H9 (cell line): ENCODE data around the gene PPP1R9A. TPM values are rescaled to one million over a fixed set of nuclear protein-coding genes. Genes with fewer than 3 reads are reported as not detected.

ENCODE experiments used
- DNase-seq: peaks from one replicate; pipeline ENCODE4 v3.0.0-alpha.2; 2017
- H2AFZ ChIP-seq: one replicate; pipeline ENCODE4 v1.6.1; 2013; ENCODE audit warnings: mild to moderate bottlenecking, low read length, control low read depth, moderate library complexity
- H2AK5ac ChIP-seq: 2 replicates; pipeline ENCODE4 v1.6.1; 2013; ENCODE audit warnings: low read length, control low read depth, mixed read lengths; ENCODE audit not compliant: insufficient read length
- H2BK120ac ChIP-seq: one replicate; pipeline ENCODE4 v1.6.1; 2013; ENCODE audit warnings: low read depth, mild to moderate bottlenecking, low read length, control low read depth, inconsistent platforms; ENCODE audit not compliant: poor library complexity, severe bottlenecking
- H2BK12ac ChIP-seq: 2 replicates; pipeline ENCODE4 v1.6.1; 2013; ENCODE audit warnings: low read length, control low read depth, mixed read lengths, low read depth; ENCODE audit not compliant: insufficient read length
- H2BK15ac ChIP-seq: 2 replicates; pipeline ENCODE4 v1.6.1; 2013; ENCODE audit warnings: low read depth, low read length, control low read depth
- H2BK20ac ChIP-seq: one replicate; pipeline ENCODE4 v1.6.1; 2013; ENCODE audit warnings: low read depth, mild to moderate bottlenecking, low read length, control low read depth, inconsistent platforms; ENCODE audit not compliant: poor library complexity, severe bottlenecking
- H2BK5ac ChIP-seq: 2 replicates; pipeline ENCODE4 v1.6.1; 2013; ENCODE audit warnings: low read length, control low read depth, mixed read lengths; ENCODE audit not compliant: insufficient read length
- H3K14ac ChIP-seq: 2 replicates; pipeline ENCODE4 v1.6.1; 2013; ENCODE audit warnings: low read length, control low read depth; ENCODE audit not compliant: insufficient read depth
- H3K18ac ChIP-seq: 2 replicates; pipeline ENCODE4 v1.6.1; 2013; ENCODE audit warnings: low read depth, mild to moderate bottlenecking, mixed read lengths, low read length, control low read depth; ENCODE audit not compliant: insufficient read length
- H3K23ac ChIP-seq: 2 replicates; pipeline ENCODE4 v1.6.1; 2013; ENCODE audit warnings: low read length, control low read depth, mixed read lengths, low read depth; ENCODE audit not compliant: insufficient read length
- H3K23me2 ChIP-seq: 2 replicates; pipeline ENCODE4 v1.6.1; 2013; ENCODE audit warnings: low read depth, mild to moderate bottlenecking, mixed read lengths, low read length, control low read depth; ENCODE audit not compliant: insufficient read length, poor library complexity, severe bottlenecking
- H3K27ac ChIP-seq: 2 replicates; pipeline ENCODE4 v1.5.1; 2013; ENCODE audit warnings: low read length, control low read depth, mixed read lengths, low read depth; ENCODE audit not compliant: insufficient read length
- H3K27me3 ChIP-seq: 2 replicates; pipeline ENCODE4 v1.6.1; 2013; ENCODE audit warnings: low read length, control low read depth, inconsistent platforms; ENCODE audit not compliant: insufficient read depth
- H3K4ac ChIP-seq: 2 replicates; pipeline ENCODE4 v1.6.1; 2013; ENCODE audit warnings: low read depth, mild to moderate bottlenecking, control low read depth, inconsistent platforms, low read length, moderate library complexity
- H3K4me1 ChIP-seq: 2 replicates; pipeline ENCODE4 v1.6.1; 2013; ENCODE audit warnings: low read length, control low read depth, inconsistent platforms; ENCODE audit not compliant: insufficient read depth
- H3K4me2 ChIP-seq: 2 replicates; pipeline ENCODE4 v1.6.1; 2013; ENCODE audit warnings: low read length, control low read depth, mixed read lengths; ENCODE audit not compliant: insufficient read length, insufficient read depth
- H3K56ac ChIP-seq: 2 replicates; pipeline ENCODE4 v1.6.1; 2013; ENCODE audit warnings: low read depth, mild to moderate bottlenecking, mixed read lengths, low read length, control low read depth; ENCODE audit not compliant: insufficient read length
- H3K79me1 ChIP-seq: 2 replicates; pipeline ENCODE4 v1.6.1; 2013; ENCODE audit warnings: low read depth, mild to moderate bottlenecking, moderate library complexity, low read length, control low read depth, inconsistent platforms; ENCODE audit not compliant: insufficient read depth, poor library complexity, severe bottlenecking
- H3K79me2 ChIP-seq: 2 replicates; pipeline ENCODE4 v1.6.1; 2013; ENCODE audit warnings: low read length, control low read depth, inconsistent platforms; ENCODE audit not compliant: insufficient read depth
- H3K9ac ChIP-seq: 2 replicates; pipeline ENCODE4 v1.6.1; 2013; ENCODE audit warnings: low read length, control low read depth, mixed read lengths; ENCODE audit not compliant: insufficient read length; ENCODE audit errors: extremely low read depth
- H3K9me3 ChIP-seq: one replicate; pipeline ENCODE4 v1.6.1; 2013; ENCODE audit warnings: low read depth, low read length, inconsistent platforms; ENCODE audit not compliant: control insufficient read depth
- H3T11ph ChIP-seq: one replicate; pipeline ENCODE4 v1.6.1; 2013; ENCODE audit warnings: mild to moderate bottlenecking, low read length, control low read depth, inconsistent platforms
- H4K20me1 ChIP-seq: one replicate; pipeline ENCODE4 v1.6.1; 2013; ENCODE audit not compliant: control insufficient read depth, insufficient read length, insufficient read depth
- H4K5ac ChIP-seq: 2 replicates; pipeline ENCODE4 v1.6.1; 2013; ENCODE audit warnings: low read depth, mild to moderate bottlenecking, mixed read lengths, low read length, control low read depth; ENCODE audit not compliant: insufficient read length
- H4K8ac ChIP-seq: replicated peaks from 2 replicates; pipeline ENCODE4 v1.6.1; 2013; ENCODE audit warnings: low read length, control low read depth, mixed read lengths, low read depth; ENCODE audit not compliant: insufficient read length
- H4K91ac ChIP-seq: 2 replicates; pipeline ENCODE4 v1.6.1; 2013; ENCODE audit warnings: low read depth, mild to moderate bottlenecking, moderate library complexity, mixed read lengths, low read length, control low read depth; ENCODE audit not compliant: insufficient read length
- H3K27ac Mint-ChIP-seq, 3 experiments: 2 replicates in 2 of 3; 3 replicates in 1 of 3; pipeline ENCODE4 v1.8.0; 2020 to 2021; ENCODE audit warnings: mixed read lengths in 3 of 3, mild to moderate bottlenecking in 1 of 3, moderate library complexity in 1 of 3
- H3K27me3 Mint-ChIP-seq: 2 replicates; pipeline ENCODE4 v1.8.0; 2021; ENCODE audit warnings: low read depth, mild to moderate bottlenecking, moderate library complexity, mixed read lengths
- H3K36me3 Mint-ChIP-seq, 3 experiments: 2 replicates in 2 of 3; 3 replicates in 1 of 3; pipeline ENCODE4 v1.8.0; 2020 to 2021; ENCODE audit warnings: low read depth in 3 of 3, mixed read lengths in 3 of 3; ENCODE audit not compliant: insufficient read depth in 1 of 3
- H3K4me1 Mint-ChIP-seq, 2 experiments: 2 replicates each; pipeline ENCODE4 v1.8.0; 2020; ENCODE audit warnings: mixed read lengths in 2 of 2
- H3K4me3 Mint-ChIP-seq, 2 experiments: 2 replicates in 1 of 2; 3 replicates in 1 of 2; pipeline ENCODE4 v1.8.0; 2020 to 2021; ENCODE audit warnings: mild to moderate bottlenecking in 2 of 2, mixed read lengths in 2 of 2, moderate library complexity in 1 of 2
- H3K9me3 Mint-ChIP-seq, 2 experiments: 2 replicates in 1 of 2; 3 replicates in 1 of 2; pipeline ENCODE4 v1.8.0; 2020; ENCODE audit warnings: mild to moderate bottlenecking in 2 of 2, mixed read lengths in 2 of 2, moderate library complexity in 1 of 2
- CTCF ChIP-seq: fragments of 200-600 bp; sonication (generic); conservative IDR thresholded peaks from 3 replicates; pipeline ENCODE4 v1.8.0; 2021; ENCODE audit warnings: antibody characterized with exemption, mild to moderate bottlenecking
- WGBS: extraction: QIAGEN DNeasy Blood & Tissue Kit; methylation state at CpG from one replicate; pipeline ENCODE4 v1.1.7; 2013; ENCODE audit warnings: missing lambda C conversion rate, low lambda C conversion rate, mixed read lengths; ENCODE audit not compliant: insufficient read length; ENCODE audit errors: extremely low coverage; 5-methylcytosine and 5-hydroxymethylcytosine counted together
- total RNA-seq: library from RNA; stranded (reverse); gene quantifications from 2 replicates; pipeline ENCODE4 v1.2.1, GENCODE V29; 2021

PPP1R9A gene
- total RNA-seq, 1 experiment from 2014 or later, result 17.0 TPM

DNA sequence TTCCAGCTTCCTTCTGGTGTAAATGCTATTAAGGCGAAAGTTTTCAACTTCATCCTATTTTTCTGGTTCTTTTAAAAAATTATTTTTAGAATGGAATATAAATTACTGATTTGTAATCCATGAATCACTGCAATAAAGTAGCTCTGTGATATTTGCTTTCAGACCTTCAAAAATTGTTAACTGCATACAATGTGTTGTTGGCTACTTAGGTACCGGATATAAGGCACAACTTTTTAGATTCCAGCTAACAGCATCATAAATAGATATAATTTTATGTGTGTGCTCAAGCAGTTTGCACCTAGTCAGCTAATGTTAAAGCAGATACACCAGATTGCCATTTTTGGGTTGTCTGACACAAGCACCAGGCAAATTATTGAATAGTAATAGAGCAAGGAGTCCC is 358.2 kb downstream of the PPP1R9A start:
- Histone ChIP-seq H2BK5ac (no peak overlapping the region), H2BK15ac (no peak overlapping the region), H2BK20ac (no peak overlapping the region), H2AK5ac (no peak overlapping the region), H3T11ph (no peak overlapping the region), H3K9ac (no peak overlapping the region), H2BK120ac (no peak overlapping the region), H3K4ac (no peak overlapping the region), H4K91ac (no peak overlapping the region), H3K23me2 (no peaks in the 10 kb centered on the region), H2BK12ac (no peak overlapping the region), H3K18ac (no peak overlapping the region), H4K8ac (no peak overlapping the region), H3K14ac (no peak overlapping the region), H2AFZ (no peak overlapping the region), H3K27me3 (no peaks in the 10 kb centered on the region), H3K79me1 (no peaks in the 10 kb centered on the region), H3K56ac (no peak overlapping the region), H3K9me3 (no peaks in the 10 kb centered on the region), H3K27ac (no peak overlapping the region), H3K79me2 (no peaks in the 10 kb centered on the region), H3K4me2 (no peak overlapping the region), H3K23ac (no peak overlapping the region), H4K20me1 (no peaks in the 10 kb centered on the region), H3K4me1 (peaks cover 2% of the 10 kb centered on the region; the same call in 1 of the 2 replicates), H4K5ac (no peak overlapping the region)
- Mint-ChIP-seq H3K27me3 (no peaks in the 10 kb centered on the region), H3K27ac (no peak overlapping the region), H3K9me3 (no peaks in the 10 kb centered on the region), H3K4me1 (peaks cover 21 to 35% of the 10 kb centered on the region in 2 experiments), H3K4me3 (no peak overlapping the region), H3K36me3 (peaks cover 0 to 8% (median 0%) of the 10 kb centered on the region in 3 experiments; a peak in 1 of 7 replicates)
- no peak for DNase-seq
- TF ChIP-seq CTCF, result no peak
- WGBS, result no CpG with 5 or more reads among the region's 2 CpGs
